ENCODE measurements around the gene MTMR12. TPM values are rescaled to one million over a fixed set of nuclear protein-coding genes. Genes with fewer than 3 reads are reported as not detected.

The MTMR12 gene
- total RNA-seq, 4 donors from 2014 or later, result 13.8 to 27.5 (median 17.4) TPM

DNA sequence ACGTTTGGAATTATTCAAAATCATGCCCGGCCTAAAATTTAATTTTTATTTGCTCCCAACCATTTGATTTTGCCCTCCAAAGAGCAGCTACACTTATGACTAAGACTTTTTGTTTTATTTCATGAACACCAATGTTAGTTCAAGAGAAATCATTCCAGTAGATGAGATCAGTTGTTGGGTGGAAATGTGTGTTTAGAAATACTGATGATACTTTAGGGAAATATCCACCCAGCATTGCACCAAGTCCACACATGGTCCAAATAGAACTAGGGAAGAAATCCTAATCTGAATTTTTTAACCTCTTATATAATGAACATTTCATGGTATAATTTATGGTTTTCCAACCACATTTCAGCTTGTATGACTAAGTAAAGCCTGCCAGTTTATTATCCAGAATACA lies 110.3 kb downstream of the MTMR12 start:
- H3K36me3 ChIP-seq, result no peaks in the 10 kb centered on the region
- H3K4me3 ChIP-seq, result no peak overlapping the region
- no peak for DNase-seq
- 86 to 97% methylated on average over 2 of the region's 2 CpGs for WGBS, 2 donors
- no peaks in the 10 kb centered on the region for H3K27me3 ChIP-seq
- H3K9me3 ChIP-seq, result no peaks in the 10 kb centered on the region
- TF ChIP-seq, protein P1, sequence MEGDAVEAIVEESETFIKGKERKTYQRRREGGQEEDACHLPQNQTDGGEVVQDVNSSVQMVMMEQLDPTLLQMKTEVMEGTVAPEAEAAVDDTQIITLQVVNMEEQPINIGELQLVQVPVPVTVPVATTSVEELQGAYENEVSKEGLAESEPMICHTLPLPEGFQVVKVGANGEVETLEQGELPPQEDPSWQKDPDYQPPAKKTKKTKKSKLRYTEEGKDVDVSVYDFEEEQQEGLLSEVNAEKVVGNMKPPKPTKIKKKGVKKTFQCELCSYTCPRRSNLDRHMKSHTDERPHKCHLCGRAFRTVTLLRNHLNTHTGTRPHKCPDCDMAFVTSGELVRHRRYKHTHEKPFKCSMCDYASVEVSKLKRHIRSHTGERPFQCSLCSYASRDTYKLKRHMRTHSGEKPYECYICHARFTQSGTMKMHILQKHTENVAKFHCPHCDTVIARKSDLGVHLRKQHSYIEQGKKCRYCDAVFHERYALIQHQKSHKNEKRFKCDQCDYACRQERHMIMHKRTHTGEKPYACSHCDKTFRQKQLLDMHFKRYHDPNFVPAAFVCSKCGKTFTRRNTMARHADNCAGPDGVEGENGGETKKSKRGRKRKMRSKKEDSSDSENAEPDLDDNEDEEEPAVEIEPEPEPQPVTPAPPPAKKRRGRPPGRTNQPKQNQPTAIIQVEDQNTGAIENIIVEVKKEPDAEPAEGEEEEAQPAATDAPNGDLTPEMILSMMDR (IDR thresholded peaks at IDR 0.05), result no peak
- TF ChIP-seq POLR2A (IDR thresholded peaks at IDR 0.05), result no peak
- peaks cover 5 to 34% (median 13%) of the 10 kb centered on the region in 3 donors for H3K4me1 ChIP-seq
- intact Hi-C loops (cut with DNase I), result no loop called here
- H3K27ac ChIP-seq, result peak overlapping the region in 1 of 4 donors; percentile 26

- TF ChIP-seq, protein P1 (IDR thresholded peaks at IDR 0.05), result no peak
- no peak for TF ChIP-seq POLR2A (IDR thresholded peaks at IDR 0.05)
- no peak overlapping the region for H3K4me3 ChIP-seq
- no peaks in the 10 kb centered on the region for H3K36me3 ChIP-seq
- 8 to 22% methylated on average over 3 of the region's 3 CpGs for WGBS, 2 donors
- no peak for DNase-seq
- H3K9me3 ChIP-seq, result no peaks in the 10 kb centered on the region
- intact Hi-C loops (cut with DNase I), result no loop called here
- H3K27me3 ChIP-seq, result no peaks in the 10 kb centered on the region
- H3K4me1 ChIP-seq, result peaks cover 5 to 32% (median 13%) of the 10 kb centered on the region in 3 donors
- peak overlapping the region in 2 of 4 donors; percentile 4 to 68 for H3K27ac ChIP-seq
Measured at GRCh38 chr5:32201122-32201753, 111.5 kb downstream of the MTMR12 start.

GRCh38 chr5:32197032-32197431 lies 115.7 kb downstream of the MTMR12 start:
- intact Hi-C loops (cut with DNase I), result no loop called here
- Histone ChIP-seq H3K27ac (no peak overlapping the region), H3K9me3 (no peaks in the 10 kb centered on the region), H3K4me3 (no peak overlapping the region), H3K27me3 (no peaks in the 10 kb centered on the region), H3K36me3 (no peaks in the 10 kb centered on the region), H3K4me1 (peaks cover 5 to 35% (median 16%) of the 10 kb centered on the region in 3 donors)
- no peak for DNase-seq
- no peak for TF ChIP-seq POLR2A (IDR thresholded peaks at IDR 0.05)
- TF ChIP-seq, protein P1 (IDR thresholded peaks at IDR 0.05), result no peak
- WGBS, 2 donors, result 82 to 85% methylated on average over 6 of the region's 6 CpGs

DNA sequence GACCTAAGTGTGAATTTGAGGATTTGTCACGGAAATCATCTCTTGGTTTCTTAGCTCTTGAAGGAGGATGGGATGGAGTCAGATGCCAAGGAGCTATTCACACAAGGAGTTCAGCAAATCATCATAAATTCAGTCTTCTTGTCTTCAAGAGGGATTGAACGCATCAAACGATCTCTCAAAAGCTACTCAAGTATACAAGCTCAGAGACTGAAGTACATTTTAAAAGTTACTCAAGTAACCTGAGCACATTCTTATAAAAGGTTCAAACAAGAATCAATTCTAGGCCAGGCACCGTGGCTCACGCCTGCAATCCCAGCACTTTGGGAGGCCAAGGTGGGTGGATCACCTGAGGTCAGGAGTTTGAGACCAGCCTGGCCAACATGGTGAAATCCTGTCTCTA lies 117.5 kb downstream of the MTMR12 start:
- H3K27ac ChIP-seq, result no peak overlapping the region
- intact Hi-C loops (cut with DNase I), result no loop called here
- H3K9me3 ChIP-seq, result no peaks in the 10 kb centered on the region
- TF ChIP-seq, protein P1 (IDR thresholded peaks at IDR 0.05), result no peak
- 89% methylated on average over 5 of the region's 5 CpGs for WGBS, 2 donors
- H3K36me3 ChIP-seq, result no peaks in the 10 kb centered on the region
- peaks cover 0 to 17% (median 6%) of the 10 kb centered on the region in 3 donors for H3K4me1 ChIP-seq
- no peak for DNase-seq
- no peak overlapping the region for H3K4me3 ChIP-seq
- no peaks in the 10 kb centered on the region for H3K27me3 ChIP-seq

DNA sequence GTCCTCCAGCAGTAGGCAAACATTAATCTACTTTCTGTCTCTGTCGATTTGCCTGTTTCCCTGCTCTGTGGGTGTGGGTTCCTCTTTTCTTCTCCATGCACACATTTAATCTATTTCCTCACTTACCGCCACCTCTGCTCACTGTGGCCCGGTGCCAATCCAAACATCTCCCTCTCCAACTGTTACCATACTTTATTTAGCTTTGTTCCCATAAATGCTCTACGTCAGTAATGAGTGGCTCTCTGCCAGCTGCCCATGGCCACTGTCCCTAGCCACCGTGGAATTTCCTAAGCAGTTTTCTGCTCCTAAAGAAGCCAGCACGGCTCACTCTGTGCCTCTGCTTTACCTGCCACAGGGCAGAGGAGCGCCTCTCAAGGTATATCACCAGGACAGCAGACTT lies 119.1 kb downstream of the MTMR12 start:
- Histone ChIP-seq H3K9me3 (no peaks in the 10 kb centered on the region), H3K4me1 (peaks cover 0 to 11% (median 6%) of the 10 kb centered on the region in 3 donors), H3K27ac (peak overlapping the region in 3 of 4 donors; percentile 45 to 65 (median 59)), H3K4me3 (peak overlapping the region in 1 of 4 donors; percentile 36), H3K27me3 (no peaks in the 10 kb centered on the region), H3K36me3 (no peaks in the 10 kb centered on the region)
- intact Hi-C loops (cut with DNase I), result no loop called here
- WGBS, 2 donors, result 6 to 13% methylated on average over 7 of the region's 7 CpGs
- TF ChIP-seq, protein P1 (IDR thresholded peaks at IDR 0.05), result no peak
- no peak for DNase-seq
